Fibroblast of mammary gland (primary cell): ENCODE results near the gene MORC2.

Experiments used
- DNase-seq: peaks from one replicate; pipeline ENCODE4 v3.0.0-alpha.2; 2010; ENCODE audit warnings: low read depth
- H3K4me3 ChIP-seq: 2 replicates; pipeline ENCODE4 v1.5.1; 2011; ENCODE audit warnings: low read depth, mild to moderate bottlenecking, low read length, moderate library complexity; ENCODE audit not compliant: control insufficient read depth
- CTCF ChIP-seq: conservative IDR thresholded peaks from 2 replicates; pipeline ENCODE4 v1.5.1; 2011; ENCODE audit warnings: low read depth, low read length, inconsistent platforms; ENCODE audit not compliant: control insufficient read depth, insufficient read depth

The MORC2 gene

GRCh38 chr22:30992565-30992964 is 24.0 kb upstream of the MORC2 start:
- no peak overlapping the region for H3K4me3 ChIP-seq
- no peak for TF ChIP-seq CTCF
- no peak for DNase-seq

GRCh38 chr22:30990690-30991089 is 22.1 kb upstream of the MORC2 start:
- no peak overlapping the region for H3K4me3 ChIP-seq
- no peak for TF ChIP-seq CTCF
- no peak for DNase-seq

GRCh38 chr22:30989474-30989873 is 20.9 kb upstream of the MORC2 start:
- no peak for DNase-seq
- no peak overlapping the region for H3K4me3 ChIP-seq
- no peak for TF ChIP-seq CTCF

GRCh38 chr22:30985561-30986208 is 17.1 kb upstream of the MORC2 start:
- H3K4me3 ChIP-seq, result no peak overlapping the region
- TF ChIP-seq CTCF, result no peak
- no peak for DNase-seq

- no peak for DNase-seq
- no peak overlapping the region for H3K4me3 ChIP-seq
- no peak for TF ChIP-seq CTCF
Observed at GRCh38 chr22:30984317-30984716, 15.7 kb upstream of the MORC2 start.

GRCh38 chr22:30982512-30982911 is 13.9 kb upstream of the MORC2 start:
- DNase-seq, result no peak
- TF ChIP-seq CTCF, result no peak
- no peak overlapping the region for H3K4me3 ChIP-seq

- H3K4me3 ChIP-seq, result no peak overlapping the region
- peak; percentile 10 for DNase-seq
- no peak for TF ChIP-seq CTCF
Observed at GRCh38 chr22:30979932-30980331, 11.4 kb upstream of the MORC2 start.
